ENCODE measurements around the gene MOB1B.
A peak's percentile ranks its signal among the peaks of the same experiment; 100 is the strongest.

The MOB1B gene

DNA sequence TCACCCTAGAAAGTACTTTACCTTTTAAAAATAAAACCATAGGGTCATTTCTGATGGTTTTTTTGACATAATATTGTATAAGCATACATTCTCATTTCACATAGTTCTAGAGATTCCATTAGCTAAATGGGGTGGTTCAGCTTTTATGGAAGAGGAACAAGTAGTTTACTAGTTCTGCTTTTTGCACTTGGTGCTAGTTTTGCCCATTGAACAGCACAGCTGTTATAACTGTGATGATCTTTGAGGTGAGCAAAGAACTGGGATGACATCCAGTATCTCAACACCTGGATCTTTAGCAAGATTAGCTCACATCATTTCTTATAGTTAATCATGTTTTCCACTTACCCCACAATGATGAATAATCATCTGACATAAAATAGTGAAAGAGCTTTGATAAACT lies 40.9 kb downstream of the MOB1B start:
- Histone ChIP-seq H3K9me3 (ENCODE audit: insufficient read depth, low read length) (no peaks in the 10 kb centered on the region), H3K9ac (ENCODE audit: low read length) (no peak overlapping the region), H3K4me2 (ENCODE audit: low read depth, low read length, poor library complexity, severe bottlenecking) (no peak overlapping the region), H3K79me2 (ENCODE audit: insufficient read depth, low read length) (no peaks in the 10 kb centered on the region; the same call in 1 of the 2 replicates), H3K36me3 (ENCODE audit: low read length) (no peaks in the 10 kb centered on the region), H2AFZ (ENCODE audit: low read depth, low read length, severe bottlenecking) (no peak overlapping the region), H3K27me3 (ENCODE audit: low read length) (no peaks in the 10 kb centered on the region), H3F3A (ENCODE audit: insufficient read depth) (peaks cover 7% of the 10 kb centered on the region; the same call in 1 of the 2 replicates), H3K9me2 (replicated peaks; ENCODE audit: insufficient read depth, low read length) (no peaks in the 10 kb centered on the region), H3K4me3 (ENCODE audit: insufficient read depth, low read length, poor library complexity, severe bottlenecking) (no peak overlapping the region), H4K20me1 (ENCODE audit: low read depth, low read length) (no peaks in the 10 kb centered on the region), H3K27ac (ENCODE audit: low read depth, low read length) (peak overlapping the region; percentile 19; the same call in 1 of the 2 replicates)
- no peak for TF ChIP-seq EZH2phosphoT487 (conservative IDR thresholded peaks at IDR 0.05; ENCODE audit: low read length)
- TF ChIP-seq, protein P1, sequence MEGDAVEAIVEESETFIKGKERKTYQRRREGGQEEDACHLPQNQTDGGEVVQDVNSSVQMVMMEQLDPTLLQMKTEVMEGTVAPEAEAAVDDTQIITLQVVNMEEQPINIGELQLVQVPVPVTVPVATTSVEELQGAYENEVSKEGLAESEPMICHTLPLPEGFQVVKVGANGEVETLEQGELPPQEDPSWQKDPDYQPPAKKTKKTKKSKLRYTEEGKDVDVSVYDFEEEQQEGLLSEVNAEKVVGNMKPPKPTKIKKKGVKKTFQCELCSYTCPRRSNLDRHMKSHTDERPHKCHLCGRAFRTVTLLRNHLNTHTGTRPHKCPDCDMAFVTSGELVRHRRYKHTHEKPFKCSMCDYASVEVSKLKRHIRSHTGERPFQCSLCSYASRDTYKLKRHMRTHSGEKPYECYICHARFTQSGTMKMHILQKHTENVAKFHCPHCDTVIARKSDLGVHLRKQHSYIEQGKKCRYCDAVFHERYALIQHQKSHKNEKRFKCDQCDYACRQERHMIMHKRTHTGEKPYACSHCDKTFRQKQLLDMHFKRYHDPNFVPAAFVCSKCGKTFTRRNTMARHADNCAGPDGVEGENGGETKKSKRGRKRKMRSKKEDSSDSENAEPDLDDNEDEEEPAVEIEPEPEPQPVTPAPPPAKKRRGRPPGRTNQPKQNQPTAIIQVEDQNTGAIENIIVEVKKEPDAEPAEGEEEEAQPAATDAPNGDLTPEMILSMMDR (IDR thresholded peaks at IDR 0.05; ENCODE audit: insufficient read depth, low read length, poor library complexity, severe bottlenecking), result no peak

DNA sequence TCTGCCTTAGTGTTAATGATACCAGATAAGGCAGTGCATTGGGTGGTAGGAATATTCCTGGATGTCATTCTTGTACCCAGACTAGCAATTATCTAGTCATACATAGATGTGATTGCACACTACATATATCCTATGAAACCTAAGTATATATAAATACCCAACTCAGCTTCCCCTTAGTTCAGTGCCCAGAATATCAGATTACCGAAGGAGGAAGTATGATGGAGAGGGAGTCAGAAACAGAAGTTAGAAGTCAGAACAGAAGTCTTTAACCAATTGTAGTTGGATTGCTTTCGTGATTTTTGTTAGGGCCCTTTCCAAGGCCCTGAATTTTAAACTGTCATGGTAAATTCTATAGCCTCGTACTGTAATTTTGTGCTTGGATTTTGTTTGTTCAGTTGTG lies 42.9 kb downstream of the MOB1B start:
- TF ChIP-seq, protein P1 (IDR thresholded peaks at IDR 0.05; ENCODE audit: insufficient read depth, low read length, poor library complexity, severe bottlenecking), result no peak
- TF ChIP-seq EZH2phosphoT487 (conservative IDR thresholded peaks at IDR 0.05; ENCODE audit: low read length), result no peak
- H3K9ac ChIP-seq (ENCODE audit: low read length), result no peak overlapping the region
- no peak overlapping the region for H3K4me2 ChIP-seq (ENCODE audit: low read depth, low read length, poor library complexity, severe bottlenecking)
- H3K27ac ChIP-seq (ENCODE audit: low read depth, low read length), result no peak overlapping the region
- no peaks in the 10 kb centered on the region for H3K9me2 ChIP-seq (replicated peaks; ENCODE audit: insufficient read depth, low read length)
- H3K4me3 ChIP-seq (ENCODE audit: insufficient read depth, low read length, poor library complexity, severe bottlenecking), result no peak overlapping the region
- no peaks in the 10 kb centered on the region for H3K27me3 ChIP-seq (ENCODE audit: low read length)
- H3K36me3 ChIP-seq (ENCODE audit: low read length), result no peaks in the 10 kb centered on the region
- no peak overlapping the region for H2AFZ ChIP-seq (ENCODE audit: low read depth, low read length, severe bottlenecking)
- H3K9me3 ChIP-seq (ENCODE audit: insufficient read depth, low read length), result no peaks in the 10 kb centered on the region
- H4K20me1 ChIP-seq (ENCODE audit: low read depth, low read length), result no peaks in the 10 kb centered on the region
- peaks cover 7% of the 10 kb centered on the region; the same call in 1 of the 2 replicates for H3F3A ChIP-seq (ENCODE audit: insufficient read depth)
- H3K79me2 ChIP-seq (ENCODE audit: insufficient read depth, low read length), result peaks cover 10% of the 10 kb centered on the region; the same call in 1 of the 2 replicates

DNA sequence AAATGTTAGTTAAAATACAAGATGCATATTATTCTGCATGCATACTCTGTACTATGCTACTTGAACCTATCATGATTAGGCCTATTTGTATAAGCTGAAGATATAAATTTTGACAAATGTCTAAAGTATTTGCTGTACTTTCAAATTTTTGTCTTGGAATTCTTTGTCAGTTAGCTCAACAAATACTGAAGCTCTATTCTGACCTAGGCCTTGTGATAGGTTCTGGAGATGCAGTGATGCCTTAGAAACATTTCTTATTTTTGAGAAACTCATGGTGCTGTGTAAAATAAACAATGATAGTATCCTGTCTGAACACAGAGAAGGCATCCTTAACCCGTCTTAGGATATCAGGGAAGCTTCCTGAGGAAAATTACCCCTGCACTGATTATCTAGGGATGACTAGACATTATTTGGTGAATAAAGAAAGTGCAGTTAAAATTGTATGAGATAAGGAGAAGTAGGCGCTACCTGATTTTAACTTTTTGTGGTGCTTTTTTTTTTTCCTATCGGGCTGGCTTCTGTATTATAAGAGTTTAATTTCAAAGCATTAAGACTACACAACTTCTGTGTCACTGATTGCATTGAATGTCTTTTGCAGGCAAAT lies 43.4 kb downstream of the MOB1B start:
- TF ChIP-seq EZH2phosphoT487 (conservative IDR thresholded peaks at IDR 0.05; ENCODE audit: low read length), result no peak
- H3K27me3 ChIP-seq (ENCODE audit: low read length), result no peaks in the 10 kb centered on the region
- no peak overlapping the region for H3K4me3 ChIP-seq (ENCODE audit: insufficient read depth, low read length, poor library complexity, severe bottlenecking)
- H3K9me3 ChIP-seq (ENCODE audit: insufficient read depth, low read length), result no peaks in the 10 kb centered on the region
- H3K36me3 ChIP-seq (ENCODE audit: low read length), result no peaks in the 10 kb centered on the region
- H3K79me2 ChIP-seq (ENCODE audit: insufficient read depth, low read length), result peaks cover 12% of the 10 kb centered on the region; the same call in 1 of the 2 replicates
- H3F3A ChIP-seq (ENCODE audit: insufficient read depth), result peaks cover 7% of the 10 kb centered on the region; the same call in 1 of the 2 replicates
- H2AFZ ChIP-seq (ENCODE audit: low read depth, low read length, severe bottlenecking), result no peak overlapping the region
- H3K9ac ChIP-seq (ENCODE audit: low read length), result no peak overlapping the region
- no peaks in the 10 kb centered on the region for H3K9me2 ChIP-seq (replicated peaks; ENCODE audit: insufficient read depth, low read length)
- H4K20me1 ChIP-seq (ENCODE audit: low read depth, low read length), result no peaks in the 10 kb centered on the region
- H3K4me2 ChIP-seq (ENCODE audit: low read depth, low read length, poor library complexity, severe bottlenecking), result no peak overlapping the region
- no peak overlapping the region for H3K27ac ChIP-seq (ENCODE audit: low read depth, low read length)

DNA sequence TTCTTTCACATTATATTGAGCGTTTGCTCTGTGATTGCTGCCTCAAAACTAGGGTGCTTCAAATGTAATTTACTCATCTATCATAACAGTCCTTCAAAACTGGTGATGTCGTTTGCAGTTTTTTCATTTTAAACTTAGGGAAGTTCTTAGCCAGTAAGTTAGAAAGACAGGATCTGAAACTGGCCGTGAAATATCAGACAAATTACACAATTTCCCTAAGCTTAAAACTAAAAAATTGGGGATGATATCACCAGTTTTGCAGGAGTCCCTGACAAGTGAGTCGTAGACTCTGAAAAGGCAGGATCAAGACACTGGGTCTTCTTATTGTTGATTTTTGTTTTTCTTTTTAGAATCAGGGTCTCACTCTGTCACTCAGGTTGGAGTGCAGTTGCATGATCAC lies 44.8 kb downstream of the MOB1B start:
- no peak overlapping the region for H2AFZ ChIP-seq (ENCODE audit: low read depth, low read length, severe bottlenecking)
- H3F3A ChIP-seq (ENCODE audit: insufficient read depth), result peaks cover 7% of the 10 kb centered on the region; the same call in 1 of the 2 replicates
- H3K79me2 ChIP-seq (ENCODE audit: insufficient read depth, low read length), result peaks cover 15% of the 10 kb centered on the region; the same call in 1 of the 2 replicates
- H3K27ac ChIP-seq (ENCODE audit: low read depth, low read length), result no peak overlapping the region
- H3K36me3 ChIP-seq (ENCODE audit: low read length), result no peaks in the 10 kb centered on the region
- TF ChIP-seq, protein P1 (IDR thresholded peaks at IDR 0.05; ENCODE audit: insufficient read depth, low read length, poor library complexity, severe bottlenecking), result no peak
- no peak for TF ChIP-seq EZH2phosphoT487 (conservative IDR thresholded peaks at IDR 0.05; ENCODE audit: low read length)
- no peaks in the 10 kb centered on the region for H4K20me1 ChIP-seq (ENCODE audit: low read depth, low read length)
- H3K9me3 ChIP-seq (ENCODE audit: insufficient read depth, low read length), result no peaks in the 10 kb centered on the region
- H3K9ac ChIP-seq (ENCODE audit: low read length), result no peak overlapping the region
- H3K4me2 ChIP-seq (ENCODE audit: low read depth, low read length, poor library complexity, severe bottlenecking), result no peak overlapping the region
- H3K9me2 ChIP-seq (replicated peaks; ENCODE audit: insufficient read depth, low read length), result no peaks in the 10 kb centered on the region
- no peak overlapping the region for H3K4me3 ChIP-seq (ENCODE audit: insufficient read depth, low read length, poor library complexity, severe bottlenecking)
- H3K27me3 ChIP-seq (ENCODE audit: low read length), result no peaks in the 10 kb centered on the region

Data from SU-DHL-6 (cell line).